Lower leg skin (tissue), 4 donors: Measurements from ENCODE around the gene PTPRO. TPM values are rescaled to one million over a fixed set of nuclear protein-coding genes. Genes with fewer than 3 reads are reported as not detected.

Experiments
- DNase-seq, 2 donors: peaks; one replicate each; pipeline ENCODE4 v3.0.0-alpha.2; 2019; ENCODE audit warnings: low spot score in 2 of 2
- H3K4me3 ChIP-seq: fragments of 200-600 bp; sonication (generic); 2 replicates; pipeline ENCODE4 v1.5.1; 2017; ENCODE audit warnings: mild to moderate bottlenecking, low read depth; ENCODE audit not compliant: poor library complexity, severe bottlenecking
- CTCF ChIP-seq, 3 donors: fragments of 450-650 bp; IDR thresholded peaks; one replicate each; pipeline ENCODE4 v1.5.1; 2016; ENCODE audit warnings: antibody characterized with exemption in 3 of 3, mild to moderate bottlenecking in 3 of 3, moderate library complexity in 2 of 3
- POLR2A ChIP-seq, 2 donors: fragments of 450-650 bp; IDR thresholded peaks; one replicate each; pipeline ENCODE4 v1.6.1; 2016 to 2017; ENCODE audit warnings: antibody characterized with exemption in 2 of 2, mild to moderate bottlenecking in 1 of 2, moderate library complexity in 1 of 2
- WGBS, 2 donors: methylation state at CpG; one replicate each; pipeline ENCODE4 v1.1.5; 2018; 5-methylcytosine and 5-hydroxymethylcytosine counted together
- intact Hi-C: fragments of 100-400 bp; cut with DNase I; formaldehyde crosslinking; loops from one replicate; pipeline ENCODE4 v1.15.0; 2023; ENCODE audit warnings: low total_unique reads
- total RNA-seq, 4 donors: library from RNA; depleted of rRNA; stranded (reverse); fragments of >200 nt; gene quantifications; one replicate each; pipeline ENCODE4 v1.1.0, GENCODE V29; 2016

Gene PTPRO
- total RNA-seq, 4 donors from 2014 or later: 0.29 to 0.91 (median 0.34) TPM; not detected in 1

GRCh38 chr12:15540469-15540872 lies 218.2 kb downstream of the PTPRO start:
- H3K4me3 ChIP-seq: no peak overlapping the region
- no peak for DNase-seq
- intact Hi-C loops: no loop called here
- 62 to 67% methylated on average over 1 of the region's 1 CpG for WGBS, 2 donors
- TF ChIP-seq CTCF (IDR thresholded peaks at IDR 0.05) (no peak), POLR2A (IDR thresholded peaks at IDR 0.05) (no peak)

- 82 to 99% methylated on average over 3 of the region's 3 CpGs for WGBS, 2 donors
- TF ChIP-seq POLR2A (IDR thresholded peaks at IDR 0.05): no peak
- no peak for TF ChIP-seq CTCF (IDR thresholded peaks at IDR 0.05)
- intact Hi-C loops: no loop called here
- no peak for DNase-seq
- no peak overlapping the region for H3K4me3 ChIP-seq
Observed at GRCh38 chr12:15541996-15542631, 219.8 kb downstream of the PTPRO start.

- WGBS, 2 donors: 58 to 78% methylated on average over 3 of the region's 3 CpGs
- H3K4me3 ChIP-seq: no peak overlapping the region
- intact Hi-C loops: no loop called here
- TF ChIP-seq CTCF (IDR thresholded peaks at IDR 0.05) (no peak), POLR2A (IDR thresholded peaks at IDR 0.05) (no peak)
- no peak for DNase-seq
Observed at GRCh38 chr12:15543347-15543746, 221.0 kb downstream of the PTPRO start.

- TF ChIP-seq CTCF (IDR thresholded peaks at IDR 0.05): no peak
- intact Hi-C loops: no loop called here
- no peak overlapping the region for H3K4me3 ChIP-seq
- DNase-seq: no peak
Observed at GRCh38 chr12:15544589-15544988, 222.3 kb downstream of the PTPRO start.

- TF ChIP-seq POLR2A (IDR thresholded peaks at IDR 0.05): no peak
- no peak for TF ChIP-seq CTCF (IDR thresholded peaks at IDR 0.05)
- WGBS, 2 donors: 65 to 75% methylated on average over 1 of the region's 1 CpG
- no peak for DNase-seq
- no peak overlapping the region for H3K4me3 ChIP-seq
- intact Hi-C loops: no loop called here
Observed at GRCh38 chr12:15545334-15545733, 223.0 kb downstream of the PTPRO start.

GRCh38 chr12:15546102-15546701 lies 223.9 kb downstream of the PTPRO start:
- WGBS, 2 donors: 38 to 57% methylated on average over 1 of the region's 1 CpG
- no peak for TF ChIP-seq POLR2A (IDR thresholded peaks at IDR 0.05)
- DNase-seq: no peak
- intact Hi-C loops: no loop called here
- no peak overlapping the region for H3K4me3 ChIP-seq
